Astrocyte (in vitro differentiated cells and primary cell): Measurements from ENCODE around the gene ATF6.

Source experiments
- CTCF ChIP-seq: IDR thresholded peaks from 2 replicates; pipeline ENCODE4 v1.5.1; 2011; ENCODE audit warnings: low read depth, mild to moderate bottlenecking, inconsistent platforms, low read length, moderate library complexity; ENCODE audit not compliant: insufficient read depth
- EZH2 ChIP-seq: IDR thresholded peaks from 2 replicates; pipeline ENCODE4 v1.6.1; 2012; ENCODE audit warnings: mild to moderate bottlenecking, low read length, inconsistent platforms; ENCODE audit not compliant: insufficient read depth

DNA sequence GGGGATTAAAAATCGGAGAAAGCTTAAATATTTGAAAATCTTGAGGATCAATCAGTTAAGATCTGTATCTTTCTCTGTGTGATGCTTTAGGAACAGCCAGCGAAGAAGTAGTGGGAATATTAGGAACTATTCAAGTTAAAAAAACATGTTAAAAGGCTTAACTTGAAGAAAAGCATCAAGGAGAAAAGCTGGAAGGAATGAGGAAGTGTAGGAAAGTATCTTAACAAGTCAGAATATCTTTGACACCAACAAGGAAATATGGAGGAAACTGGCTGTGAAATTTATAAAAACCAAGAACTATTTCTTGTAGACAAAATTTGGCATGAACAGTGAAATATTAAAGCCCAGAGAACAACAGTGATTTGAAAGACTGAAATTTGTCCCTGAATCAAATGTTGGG lies 60.4 kb downstream of the ATF6 start:
- TF ChIP-seq CTCF = no peak
- TF ChIP-seq EZH2 = no peak
